ENCODE measurements around the gene PRELID1.
"Not testable (repeated sequence)": the region's sequence is repeated elsewhere in the genome, so short reads cannot be mapped to it uniquely, and the experiment has no call there.

The PRELID1 gene

DNA sequence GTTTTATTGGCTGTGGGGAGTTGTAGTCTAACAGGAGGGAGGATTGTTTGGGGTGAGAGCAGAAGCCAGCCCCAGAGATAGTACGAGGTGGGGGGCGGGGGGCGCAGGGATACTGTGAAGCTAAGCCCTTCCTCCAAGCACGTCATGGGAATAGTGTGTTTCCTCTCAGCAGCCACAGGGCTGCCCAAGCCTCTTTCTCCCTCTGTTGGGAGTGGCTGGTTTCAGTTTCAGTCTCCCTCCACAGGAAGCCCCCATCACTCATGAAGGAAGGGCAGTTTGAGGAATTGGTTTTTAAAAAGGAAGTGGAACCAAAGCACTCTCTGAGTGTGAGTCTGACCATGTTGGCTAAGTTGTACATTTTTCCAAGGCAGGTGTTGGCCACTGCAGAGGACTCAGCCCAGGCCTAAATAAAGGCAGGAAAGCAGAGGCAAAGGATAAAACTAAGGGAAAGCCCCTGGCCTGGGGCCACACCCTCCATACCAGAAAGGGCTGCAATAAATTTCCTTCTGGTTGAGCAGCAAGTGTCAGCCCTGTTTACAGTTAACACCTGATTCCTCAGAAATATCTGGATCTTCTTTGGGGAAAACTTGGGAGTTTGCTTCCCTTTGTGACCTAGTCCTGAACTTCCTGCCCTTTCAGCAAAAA, 3.2 kb upstream of the PRELID1 start:
- peak; percentile 73 for DNase-seq (ENCODE audit: low read depth, low spot score)

DNA sequence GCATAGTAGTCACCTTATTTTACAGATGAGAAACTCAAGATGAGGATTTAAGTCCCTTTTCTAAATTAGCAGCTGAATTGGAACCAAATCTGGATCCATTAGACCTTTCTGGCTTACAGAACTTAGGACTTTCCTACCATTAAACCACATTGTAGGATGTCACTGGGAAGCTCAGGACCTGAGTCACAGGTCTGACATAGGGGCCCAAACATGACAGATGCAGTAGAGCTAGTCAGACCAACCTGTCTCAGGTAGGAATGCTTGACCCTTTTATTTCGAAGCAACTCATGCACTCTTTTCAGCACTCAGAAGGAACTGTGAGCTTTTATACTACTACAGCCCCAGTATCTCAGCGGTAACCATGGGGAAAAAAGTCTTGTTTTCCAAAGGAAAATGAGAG, 2.6 kb upstream of the PRELID1 start:
- no peak for DNase-seq (ENCODE audit: low read depth, low spot score)

DNA sequence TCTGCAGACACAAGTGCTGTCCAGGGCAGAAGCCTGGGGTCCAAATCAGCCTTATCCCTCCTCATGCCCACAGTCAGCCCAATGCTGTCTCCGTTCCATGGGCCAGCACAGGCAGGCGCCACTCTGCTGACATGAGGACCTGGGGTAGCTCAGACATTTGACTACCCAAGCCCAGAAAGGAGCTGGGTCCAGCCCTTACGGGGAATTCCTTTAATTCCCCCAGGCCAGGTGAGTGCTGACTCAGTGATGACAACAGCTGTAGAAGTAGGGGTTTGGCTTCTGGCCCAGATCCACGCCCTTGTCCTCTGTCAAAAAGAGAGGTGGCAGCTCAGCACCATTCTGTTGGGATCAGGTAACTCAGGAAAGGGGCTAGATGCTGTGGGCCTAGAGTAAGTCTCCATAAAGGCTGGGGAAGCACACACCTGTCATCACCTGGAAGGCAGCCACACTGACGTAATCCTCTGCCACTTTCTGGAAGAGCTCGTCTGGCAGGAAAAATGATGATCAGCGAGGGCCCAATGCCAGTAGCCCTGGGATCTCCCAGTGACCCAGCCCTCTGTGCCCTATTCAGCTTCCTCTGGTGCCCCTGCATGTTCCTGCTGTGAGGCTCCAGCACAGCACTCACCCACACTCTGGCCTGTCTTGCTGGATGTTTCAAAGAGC, 2.0 kb upstream of the PRELID1 start:
- DNase-seq (ENCODE audit: low read depth, low spot score): no peak

DNA sequence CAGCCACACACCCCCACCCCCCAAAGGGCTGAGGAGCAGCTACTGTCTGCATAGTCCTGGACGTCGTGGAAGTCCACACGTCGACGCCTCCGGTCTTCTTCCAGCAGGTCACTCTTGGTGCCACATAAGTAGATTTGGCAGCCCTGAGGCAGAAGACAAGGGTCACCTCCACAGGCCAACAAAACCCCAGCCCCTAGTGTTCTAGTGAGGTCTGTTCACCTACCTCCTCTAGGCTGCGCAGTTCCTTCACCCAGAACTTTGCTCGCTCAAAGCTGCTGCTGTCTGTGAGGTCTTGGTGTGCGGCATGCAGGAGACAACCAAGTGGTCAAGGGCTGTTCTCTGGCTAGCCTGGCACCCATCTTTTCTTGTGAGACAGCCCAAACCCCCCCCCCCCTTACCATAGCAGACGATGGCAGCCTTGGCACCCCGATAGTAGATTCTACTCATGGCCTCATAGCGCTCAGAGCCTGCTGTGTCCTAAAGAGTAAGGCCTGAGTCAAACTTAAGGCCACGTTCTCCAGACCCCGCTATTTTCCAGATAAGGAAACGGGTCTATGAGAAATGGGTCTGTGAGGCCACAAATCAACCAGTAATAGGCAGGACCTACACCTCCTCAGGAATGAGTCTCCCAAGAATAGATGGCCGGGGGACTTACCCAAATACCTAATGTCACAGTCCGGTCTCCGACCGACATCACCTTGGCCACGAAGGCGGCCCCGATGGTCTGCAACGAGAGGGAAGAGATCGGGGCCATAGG, 1.1 kb upstream of the PRELID1 start:
- no peak for DNase-seq (ENCODE audit: low read depth, low spot score)

DNA sequence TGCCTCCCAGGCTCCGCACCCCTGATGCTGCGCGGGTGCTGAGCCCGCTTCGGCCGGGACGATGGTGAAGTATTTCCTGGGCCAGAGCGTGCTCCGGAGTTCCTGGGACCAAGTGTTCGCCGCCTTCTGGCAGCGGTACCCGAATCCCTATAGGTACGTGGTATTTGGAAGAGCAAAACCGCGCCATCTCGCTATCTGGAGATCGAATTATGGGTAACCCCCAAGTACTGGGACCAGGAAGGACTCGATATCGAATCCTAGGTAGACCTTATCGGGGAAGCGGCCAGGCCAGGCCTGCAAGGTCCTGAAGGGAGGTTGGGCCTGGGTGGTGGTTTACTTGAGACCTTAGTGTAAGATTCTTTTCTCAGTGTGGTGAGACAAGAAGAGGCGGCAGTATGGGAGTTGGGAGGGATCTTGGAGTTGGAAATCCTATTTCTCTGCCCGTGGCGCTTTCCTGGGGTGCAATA, 359 bp downstream of the PRELID1 start:
- DNase-seq (ENCODE audit: low read depth, low spot score): peak; percentile 31

DNA sequence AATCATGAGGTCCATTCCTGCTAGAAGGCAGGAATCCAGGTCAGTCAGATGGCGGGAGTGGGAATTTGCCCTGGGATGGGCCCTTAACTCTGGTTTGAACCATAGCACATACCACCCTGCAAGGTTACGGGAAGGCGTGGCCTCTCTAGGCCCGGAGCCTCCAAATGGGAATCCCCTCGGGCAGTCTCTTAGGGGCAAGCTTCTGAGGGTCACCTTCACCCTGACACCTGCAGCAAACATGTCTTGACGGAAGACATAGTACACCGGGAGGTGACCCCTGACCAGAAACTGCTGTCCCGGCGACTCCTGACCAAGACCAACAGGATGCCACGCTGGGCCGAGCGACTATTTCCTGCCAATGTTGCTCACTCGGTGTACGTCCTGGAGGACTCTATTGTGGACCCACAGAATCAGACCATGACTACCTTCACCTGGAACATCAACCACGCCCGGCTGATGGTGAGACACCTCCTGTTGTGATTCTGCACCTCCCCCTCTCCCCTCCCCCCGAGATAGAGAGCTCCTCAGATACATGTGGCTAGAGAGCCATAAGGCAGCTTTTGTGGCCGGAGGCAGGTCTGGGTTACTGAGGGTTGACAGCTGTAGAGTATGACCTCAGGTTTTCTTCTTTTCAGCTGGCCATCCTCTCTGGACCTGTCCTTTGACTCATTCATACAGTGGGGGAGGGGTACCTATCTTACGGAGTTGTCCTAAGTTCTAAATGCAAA, 957 bp downstream of the PRELID1 start:
- no peak for DNase-seq (ENCODE audit: low read depth, low spot score)

DNA sequence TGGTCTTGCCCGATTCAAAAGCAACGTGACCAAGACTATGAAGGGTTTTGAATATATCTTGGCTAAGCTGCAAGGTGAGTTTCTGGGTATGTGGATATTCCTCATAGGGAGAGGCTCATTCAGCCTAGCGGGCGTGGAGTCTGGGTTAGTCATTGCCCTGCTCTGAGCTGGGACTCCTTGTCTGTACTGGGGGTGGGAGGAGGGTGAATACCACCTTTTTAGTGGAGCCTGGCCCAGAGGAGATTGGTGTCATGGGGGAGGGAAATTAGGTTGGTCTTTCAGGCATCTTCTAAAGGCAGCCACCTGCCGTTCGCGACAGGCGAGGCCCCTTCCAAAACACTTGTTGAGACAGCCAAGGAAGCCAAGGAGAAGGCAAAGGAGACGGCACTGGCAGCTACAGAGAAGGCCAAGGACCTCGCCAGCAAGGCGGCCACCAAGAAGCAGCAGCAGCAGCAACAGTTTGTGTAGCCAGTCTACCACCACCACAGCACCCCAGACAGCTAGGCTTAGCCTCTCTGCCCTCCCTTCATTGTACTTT, 2.6 kb downstream of the PRELID1 start:
- not testable (repeated sequence) for DNase-seq (ENCODE audit: low read depth, low spot score)

DNA sequence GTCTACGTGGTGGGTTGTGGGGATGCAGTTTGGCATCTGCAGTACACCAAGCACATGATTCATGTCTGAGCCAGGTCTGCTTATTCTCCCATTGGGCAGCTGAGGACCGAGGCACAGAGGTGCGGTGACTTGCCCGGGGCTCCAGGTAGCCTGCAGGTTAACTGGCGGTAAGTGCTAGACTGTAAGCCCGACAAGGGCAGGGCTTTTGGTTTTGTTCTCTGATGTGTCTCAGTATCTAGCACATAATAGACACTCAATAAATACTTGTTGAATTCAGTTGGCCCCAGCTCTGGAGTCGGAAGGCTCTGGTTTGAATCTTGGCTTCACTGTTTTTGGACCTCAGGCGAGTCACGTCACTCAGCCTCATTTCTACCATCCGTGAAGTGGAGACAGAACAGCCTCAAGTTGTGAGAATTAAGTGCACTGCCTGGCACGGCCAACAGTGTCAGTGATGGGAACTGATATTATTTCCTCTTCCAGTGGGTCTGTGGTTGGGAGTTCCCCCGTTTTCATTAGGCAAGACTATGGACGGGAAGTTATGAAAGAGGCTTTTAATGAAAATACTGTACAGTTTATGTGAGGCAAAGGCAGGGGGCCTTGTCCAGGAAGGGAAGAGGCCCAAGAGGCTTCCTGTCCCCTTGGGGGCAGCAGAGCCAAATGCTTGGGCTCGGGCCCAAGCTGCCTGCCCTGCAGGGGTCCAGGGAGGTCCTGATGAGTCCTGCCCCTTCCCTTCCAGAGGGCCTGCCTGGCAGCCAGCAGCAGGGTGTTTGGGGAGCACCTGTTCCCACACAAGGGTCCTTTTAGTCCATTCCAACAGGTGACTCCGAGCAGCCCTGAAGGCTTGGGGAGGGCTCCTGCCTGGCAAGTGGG, 3.3 kb downstream of the PRELID1 start:
- DNase-seq (ENCODE audit: low read depth, low spot score): no peak

DNA sequence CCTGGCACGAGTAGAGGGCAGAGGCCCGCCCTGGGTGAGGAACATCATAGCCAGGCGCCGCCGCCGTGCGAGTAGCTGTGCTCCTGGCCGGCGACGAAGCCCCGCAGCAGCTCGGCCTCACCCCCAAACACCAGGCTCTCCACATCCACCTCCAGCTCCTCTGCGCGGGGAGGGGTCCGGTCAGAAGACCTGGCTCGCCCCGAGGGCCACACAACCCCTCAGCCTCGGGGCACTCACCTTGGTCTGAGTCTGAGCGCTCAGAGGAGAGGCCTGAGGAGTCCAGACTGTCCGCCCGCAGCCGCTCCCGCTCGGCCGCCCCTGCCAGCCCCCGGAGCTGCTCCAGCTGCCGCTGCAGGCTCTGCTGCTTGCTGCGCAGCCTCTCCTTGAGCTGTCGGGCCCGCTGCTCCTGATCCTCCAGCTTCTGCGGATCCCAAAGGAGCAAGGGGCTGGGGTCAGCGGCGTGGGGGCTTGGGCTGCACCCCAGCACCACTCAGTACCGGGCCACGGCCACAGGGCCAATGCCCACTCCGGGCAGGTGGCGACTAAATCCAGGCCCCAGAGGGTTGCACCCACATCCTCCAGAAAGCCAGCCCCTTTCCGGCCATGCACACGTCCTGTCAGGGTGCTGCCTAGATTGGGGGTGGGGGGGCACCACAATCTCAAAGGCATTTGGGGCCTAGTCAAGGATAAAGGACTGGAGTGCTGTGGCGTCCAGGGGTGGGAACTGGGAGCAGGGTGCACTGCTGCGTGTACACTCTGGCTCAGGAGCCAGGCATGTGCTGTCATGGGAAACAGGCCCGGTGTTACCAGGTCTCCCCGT, 4.2 kb downstream of the PRELID1 start:
- DNase-seq (ENCODE audit: low read depth, low spot score): no peak

DNA sequence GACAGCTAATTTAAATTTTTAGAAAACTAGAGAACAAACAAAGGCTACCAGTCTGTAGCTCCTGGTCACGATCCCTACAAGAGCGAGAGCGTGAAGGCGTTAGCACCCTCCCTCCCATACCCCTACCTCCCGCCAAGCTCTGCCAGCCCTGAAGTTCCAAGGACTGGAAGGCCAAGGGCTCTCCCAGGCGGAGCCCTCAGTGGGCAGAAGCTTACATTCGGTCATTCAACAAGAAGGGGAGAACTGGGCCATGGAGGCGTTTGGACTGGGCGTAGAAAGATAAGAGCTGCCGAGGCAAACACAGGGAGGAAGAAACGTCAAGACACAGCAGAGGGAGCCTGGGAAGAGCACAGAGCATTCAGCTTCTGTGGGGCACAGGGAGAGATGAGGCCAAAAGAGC, 5.1 kb downstream of the PRELID1 start:
- DNase-seq (ENCODE audit: low read depth, low spot score): no peak

DNA sequence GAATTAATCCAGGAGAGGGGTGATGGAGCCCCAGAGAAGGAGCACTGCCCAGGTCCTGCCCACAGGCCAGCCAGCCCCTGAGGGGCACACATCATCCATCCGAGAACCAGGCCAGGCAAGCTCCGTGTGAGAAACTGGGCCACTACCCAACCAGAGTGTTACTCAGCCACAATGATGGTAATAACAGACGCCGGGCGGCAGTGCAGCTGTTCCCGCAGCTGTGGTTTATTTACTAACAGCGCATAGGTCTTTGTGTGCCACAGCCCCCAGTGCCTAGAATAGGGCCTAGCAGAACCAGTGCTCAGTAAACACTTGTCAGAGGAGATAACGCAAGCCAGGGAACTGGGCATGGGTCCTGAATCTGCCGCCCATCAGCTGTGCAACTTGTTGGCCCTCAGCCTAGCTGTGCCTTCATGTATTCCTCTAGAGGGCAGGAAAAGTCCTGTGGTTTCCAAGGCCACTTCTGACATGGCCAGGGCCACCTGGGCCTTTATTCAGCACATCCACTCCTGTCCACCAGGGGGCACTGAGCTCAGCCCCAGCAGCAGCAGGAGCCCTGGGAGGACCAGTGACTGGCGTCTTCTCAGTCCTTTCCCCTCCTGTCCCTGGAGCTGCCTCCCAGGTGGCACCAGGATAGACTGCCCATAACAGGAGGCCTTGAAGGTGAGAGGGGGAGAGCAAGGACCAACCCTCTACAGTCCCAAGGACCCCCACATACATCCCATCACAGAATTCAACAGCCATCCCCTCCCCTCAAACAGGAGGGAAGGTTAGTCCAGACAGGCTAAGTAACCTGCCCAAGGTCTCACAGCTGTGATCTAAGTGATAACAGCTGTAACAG, 6.0 kb downstream of the PRELID1 start:
- DNase-seq (ENCODE audit: low read depth, low spot score): peak; percentile 85

DNA sequence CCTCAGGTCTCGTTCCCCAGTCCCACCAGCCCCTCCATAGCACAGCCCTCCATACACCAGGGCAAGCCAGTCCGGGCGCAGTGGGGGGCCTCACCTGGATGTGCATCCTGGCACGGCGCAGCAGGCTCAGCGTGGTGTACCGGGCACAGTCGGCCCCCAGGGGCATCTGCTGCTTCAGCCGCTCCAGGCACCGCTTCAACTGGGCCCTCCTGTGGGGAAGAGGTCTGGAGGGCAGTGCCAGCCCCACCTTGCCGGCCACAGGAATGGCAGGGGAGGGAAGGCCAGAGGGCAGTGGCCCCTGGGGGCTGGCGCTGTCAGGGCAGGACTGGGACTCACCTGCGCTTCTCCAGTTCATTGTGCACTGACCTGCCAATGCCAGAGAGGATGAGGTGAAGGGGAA, 6.7 kb downstream of the PRELID1 start:
- DNase-seq (ENCODE audit: low read depth, low spot score): no peak

DNA sequence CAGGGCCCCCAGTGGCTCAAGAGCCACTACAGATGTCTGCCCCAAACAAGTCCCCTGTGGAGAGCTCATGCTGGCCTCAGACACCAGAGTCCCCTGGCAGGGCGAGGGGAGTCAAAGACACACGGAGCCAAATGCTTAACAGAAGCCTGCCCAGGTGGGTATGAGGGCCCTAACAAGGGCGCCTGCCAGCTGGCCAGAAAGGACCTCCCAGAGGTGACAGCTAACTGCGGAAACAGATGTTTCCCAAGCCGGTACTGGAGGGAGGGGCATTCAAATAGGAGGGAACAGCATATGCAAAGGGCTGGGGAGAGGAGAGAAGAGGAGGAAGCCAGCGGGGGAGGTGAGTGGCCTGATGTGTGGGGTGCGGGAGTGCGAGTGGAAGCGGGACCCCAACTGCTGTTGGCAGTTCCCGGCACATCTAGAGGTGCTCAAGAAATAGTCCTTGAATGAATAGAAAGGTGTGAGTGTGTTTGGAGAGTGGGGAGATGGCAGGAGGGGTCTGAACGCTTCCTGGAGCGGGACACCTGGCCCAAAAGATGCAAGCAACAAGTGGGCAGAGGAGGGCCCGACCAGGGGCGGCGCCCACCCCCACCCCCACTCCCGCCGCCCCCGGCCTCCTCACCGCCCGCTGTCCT, 7.3 kb downstream of the PRELID1 start:
- peak; percentile 33 for DNase-seq (ENCODE audit: low read depth, low spot score)

DNA sequence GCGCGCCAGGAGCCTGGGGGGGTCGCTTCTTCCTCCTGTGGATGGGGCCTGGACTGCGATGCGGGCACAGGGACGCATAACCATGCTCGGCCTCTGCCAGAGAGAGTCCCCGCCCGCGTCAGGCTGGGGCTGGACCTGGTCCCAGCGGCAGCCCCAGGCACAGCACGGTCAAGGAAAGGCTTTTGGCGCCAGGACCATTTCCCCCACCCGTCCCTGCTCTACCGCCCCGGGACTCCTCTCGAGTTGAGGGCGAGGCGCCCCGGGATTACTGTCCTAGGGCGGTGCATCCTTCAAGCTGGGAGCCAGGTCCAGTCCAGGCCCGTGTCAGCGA, 7.8 kb downstream of the PRELID1 start:
- DNase-seq (ENCODE audit: low read depth, low spot score): peak; percentile 48

DNA sequence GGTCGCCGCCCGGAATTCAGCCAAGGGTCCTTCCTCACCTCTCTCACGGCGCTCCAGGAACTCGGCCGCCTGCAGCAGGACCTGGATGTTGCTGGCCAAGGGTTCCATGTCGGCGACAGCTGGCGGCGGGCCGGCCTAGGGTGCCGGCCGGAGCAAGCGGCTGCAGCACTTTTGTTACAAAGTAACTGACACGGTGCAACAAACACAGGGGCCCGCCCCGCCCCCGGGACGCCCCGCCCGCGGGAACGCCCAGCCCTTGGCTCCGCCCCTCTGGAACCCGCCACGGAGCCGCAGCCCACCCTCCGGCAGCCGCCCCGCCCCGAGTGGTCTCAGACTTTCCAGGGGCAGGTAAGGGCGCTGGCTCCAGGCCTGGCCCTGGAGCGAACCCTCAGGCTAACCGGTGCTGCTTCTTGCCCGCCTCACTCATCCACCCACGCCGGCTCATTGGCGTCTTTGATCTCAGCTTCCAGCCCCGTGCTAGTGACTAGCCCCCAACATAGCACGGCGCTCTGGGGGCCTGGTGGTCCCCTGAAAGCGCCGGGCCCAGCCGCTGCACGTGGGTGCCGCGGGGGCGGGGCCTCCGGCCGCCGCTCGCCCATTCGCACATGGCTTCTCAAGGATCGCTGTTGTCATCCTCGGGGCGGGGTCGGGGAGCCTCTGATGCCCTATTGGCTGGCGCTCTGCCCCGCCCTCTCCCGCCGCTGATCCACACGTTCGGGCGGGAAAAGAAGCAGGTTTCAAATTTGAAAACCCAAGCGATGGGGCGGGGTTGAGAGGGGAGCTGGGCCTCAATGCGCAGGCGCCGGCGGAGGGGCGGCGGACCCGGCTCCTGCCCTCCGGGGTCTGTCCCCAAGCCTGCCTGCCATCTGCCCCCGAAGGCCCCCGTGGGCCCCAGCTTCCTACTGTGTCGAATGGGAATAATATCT, 8.4 kb downstream of the PRELID1 start, which contains the start of gene MXD3:
TSS of gene MXD3 (minus strand) at position 176 of the 926 bp plus-strand sequence. CDS start at position 108, 68 bp downstream.
- peak; percentile 97 for DNase-seq (ENCODE audit: low read depth, low spot score)

DNA sequence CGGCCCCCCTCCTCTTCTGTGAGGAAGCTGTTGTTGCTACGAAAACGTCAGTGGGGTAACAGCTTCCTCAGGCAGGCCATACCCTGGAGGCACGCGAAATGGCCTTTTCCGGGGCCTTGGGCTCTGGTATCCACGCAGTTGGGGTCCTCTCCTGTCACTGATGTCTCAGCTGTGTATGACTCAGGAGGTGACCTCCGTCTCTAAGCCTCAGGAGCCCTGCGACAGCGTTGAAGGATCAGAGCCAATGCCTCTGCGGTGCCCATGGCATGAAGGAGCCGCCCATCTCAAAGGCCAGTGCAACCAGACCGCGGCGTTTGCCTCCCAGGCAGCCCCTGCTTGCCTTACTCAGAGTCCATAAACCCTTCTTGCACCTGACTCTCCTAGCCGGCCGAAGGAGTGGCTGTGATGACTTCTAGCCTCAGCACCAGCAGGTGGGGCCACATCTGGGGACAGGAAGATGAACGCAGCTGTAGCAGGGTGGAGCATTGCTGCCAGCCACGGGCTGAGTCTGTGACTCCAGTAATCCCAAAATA, 9.1 kb downstream of the PRELID1 start:
- no peak for DNase-seq (ENCODE audit: low read depth, low spot score)

All from astrocyte of the hippocampus (primary cell).